ENCODE results near the gene CILP2.

GRCh38 chr19:19538785-19539166, 711 bp downstream of the CILP2 start:
- TF ChIP-seq POLR2AphosphoS5 (IDR thresholded peaks at IDR 0.05; ENCODE audit: low read depth) (no peak), EZH2 (IDR thresholded peaks at IDR 0.05; ENCODE audit: low read depth, unreplicated experiment) (no peak), EZH2phosphoT487 (IDR thresholded peaks at IDR 0.05; ENCODE audit: unreplicated experiment) (no peak)
- TF ChIP-seq, protein P1, sequence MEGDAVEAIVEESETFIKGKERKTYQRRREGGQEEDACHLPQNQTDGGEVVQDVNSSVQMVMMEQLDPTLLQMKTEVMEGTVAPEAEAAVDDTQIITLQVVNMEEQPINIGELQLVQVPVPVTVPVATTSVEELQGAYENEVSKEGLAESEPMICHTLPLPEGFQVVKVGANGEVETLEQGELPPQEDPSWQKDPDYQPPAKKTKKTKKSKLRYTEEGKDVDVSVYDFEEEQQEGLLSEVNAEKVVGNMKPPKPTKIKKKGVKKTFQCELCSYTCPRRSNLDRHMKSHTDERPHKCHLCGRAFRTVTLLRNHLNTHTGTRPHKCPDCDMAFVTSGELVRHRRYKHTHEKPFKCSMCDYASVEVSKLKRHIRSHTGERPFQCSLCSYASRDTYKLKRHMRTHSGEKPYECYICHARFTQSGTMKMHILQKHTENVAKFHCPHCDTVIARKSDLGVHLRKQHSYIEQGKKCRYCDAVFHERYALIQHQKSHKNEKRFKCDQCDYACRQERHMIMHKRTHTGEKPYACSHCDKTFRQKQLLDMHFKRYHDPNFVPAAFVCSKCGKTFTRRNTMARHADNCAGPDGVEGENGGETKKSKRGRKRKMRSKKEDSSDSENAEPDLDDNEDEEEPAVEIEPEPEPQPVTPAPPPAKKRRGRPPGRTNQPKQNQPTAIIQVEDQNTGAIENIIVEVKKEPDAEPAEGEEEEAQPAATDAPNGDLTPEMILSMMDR (conservative IDR thresholded peaks at IDR 0.05; ENCODE audit: low read depth in 2 of 2) = no peak

Measured in GM23338 (cell line).